ENCODE results near the gene LMOD3. TPM values are rescaled to one million over a fixed set of nuclear protein-coding genes. Genes with fewer than 3 reads are reported as not detected.

Gene LMOD3
- total and polyA plus RNA-seq, 9 of the 15 experiments (the other 6 are each of a cell fraction or from before 2014, with no cell fraction given): 0.03 TPM; not detected in 8

DNA sequence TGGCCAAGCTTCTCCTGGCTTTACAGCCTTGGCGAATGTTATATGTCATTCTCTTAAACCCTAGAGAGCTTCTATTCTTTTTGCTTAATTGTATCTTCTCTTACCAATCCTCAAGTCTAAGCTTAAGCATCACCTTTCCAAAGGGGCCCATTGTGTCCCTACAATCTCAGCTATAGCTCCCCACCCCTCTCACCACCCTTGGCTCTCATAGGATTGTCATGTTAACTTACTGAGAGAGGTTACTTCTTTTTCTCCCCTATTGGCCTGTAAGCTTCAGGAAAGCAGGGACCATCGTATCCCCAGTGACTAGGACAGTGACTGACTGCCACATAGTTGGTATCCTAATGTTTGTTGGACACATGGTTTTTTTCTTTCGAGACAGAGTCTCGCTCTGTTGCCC lies 43.3 kb upstream of the LMOD3 start:
- Histone ChIP-seq H3K4me3 (no peak overlapping the region), H3K9ac (ENCODE audit: insufficient read depth in 1 of 2, low read depth in 2 of 2, low read length in 2 of 2) (no peak overlapping the region), H3K79me2 (ENCODE audit: control insufficient read depth, insufficient read depth, low read length) (no peaks in the 10 kb centered on the region), H3K27ac (ENCODE audit: extremely low read depth, low read depth, low read length) (no peak overlapping the region), H3K36me3 (ENCODE audit: control insufficient read depth, insufficient read depth, low read length) (no peaks in the 10 kb centered on the region), H3K9me1 (ENCODE audit: control insufficient read depth, insufficient read depth, low read length) (no peaks in the 10 kb centered on the region), H2AFZ (ENCODE audit: low read depth, low read length) (no peak overlapping the region), H4K20me1 (replicated peaks; ENCODE audit: control insufficient read depth, insufficient read depth, low read length) (no peaks in the 10 kb centered on the region), H3K4me1 (replicated peaks in 1 of 2; ENCODE audit: control insufficient read depth in 2 of 2, insufficient read depth in 2 of 2, low read length in 2 of 2) (no peaks in the 10 kb centered on the region), H3K4me2 (ENCODE audit: insufficient read depth, low read length) (no peak overlapping the region), H3K9me3 (replicated peaks; ENCODE audit: control insufficient read depth, insufficient read depth, low read depth, low read length) (no peaks in the 10 kb centered on the region), H3K27me3 (ENCODE audit: control insufficient read depth in 2 of 2, insufficient read depth in 2 of 2, low read length in 2 of 2) (no peaks in the 10 kb centered on the region; a peak in 1 of 5 replicates)
- no peak for TF ChIP-seq ILK (tag; IDR thresholded peaks at IDR 0.05; ENCODE audit: borderline replicate concordance, low read depth)
- TF ChIP-seq HDAC8 (tag; IDR thresholded peaks at IDR 0.05): no peak
- no peak for TF ChIP-seq ZNF280A (IDR thresholded peaks at IDR 0.05; ENCODE audit: low read depth, partially characterized antibody)
- no peak for ATAC-seq
- POLR2A ChIA-PET: interaction anchor here (1.0 kb wide), 1 partner anchor 8 kb away, joined by 3 read pairs; no protein-coding TSS in a partner anchor
- intact Hi-C loops (cut with micrococcal nuclease) (no loop called here), in situ Hi-C loops (cut with MboI) (loop anchor here (10.0 to 25.0 kb wide), 3 partner anchors 259 to 772 kb away; no protein-coding TSS in a partner anchor)
- no TSS peak for BruUV-seq (replicated peaks)
- FAIRE-seq: no peak
- WGBS (ENCODE audit: insufficient coverage, low coverage, missing lambda C conversion rate): 2% methylated on average over 4 of the region's 4 CpGs
- no peak for DNase-seq (ENCODE audit: extremely low read depth in 1 of 4, low spot score in 3 of 4)
- CTCF ChIA-PET (ENCODE audit: low intra/inter-chr PET ratio): no interaction called here

DNA sequence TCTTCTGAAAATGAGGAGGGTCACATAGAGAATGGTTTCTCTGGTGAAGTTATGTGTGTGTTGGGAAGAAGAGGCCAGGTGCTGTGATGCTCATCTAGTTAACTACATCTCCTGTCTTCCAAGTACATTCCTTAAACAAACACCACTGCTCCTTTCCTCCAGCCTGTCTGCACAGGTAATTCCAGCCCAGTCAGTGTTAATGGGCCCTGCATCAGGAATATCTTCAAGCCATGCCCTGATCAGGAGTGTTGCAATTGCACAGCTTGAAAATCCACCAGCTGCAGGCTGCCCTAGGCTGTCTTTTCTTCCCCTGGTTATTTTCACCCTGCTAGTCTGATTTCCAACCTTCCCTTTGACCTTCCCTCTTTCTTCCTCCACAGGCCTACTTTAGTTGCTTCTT lies 41.9 kb upstream of the LMOD3 start:
- no peak for DNase-seq (ENCODE audit: extremely low read depth in 1 of 4, low spot score in 3 of 4)
- Histone ChIP-seq H3K27ac (ENCODE audit: extremely low read depth, low read depth, low read length) (no peak overlapping the region), H2AFZ (ENCODE audit: low read depth, low read length) (no peak overlapping the region), H3K9me3 (replicated peaks; ENCODE audit: control insufficient read depth, insufficient read depth, low read depth, low read length) (no peaks in the 10 kb centered on the region), H3K9ac (ENCODE audit: insufficient read depth in 1 of 2, low read depth in 2 of 2, low read length in 2 of 2) (no peak overlapping the region), H3K9me1 (ENCODE audit: control insufficient read depth, insufficient read depth, low read length) (no peaks in the 10 kb centered on the region), H3K36me3 (ENCODE audit: control insufficient read depth, insufficient read depth, low read length) (no peaks in the 10 kb centered on the region), H3K4me2 (ENCODE audit: insufficient read depth, low read length) (no peak overlapping the region), H3K27me3 (ENCODE audit: control insufficient read depth in 2 of 2, insufficient read depth in 2 of 2, low read length in 2 of 2) (no peaks in the 10 kb centered on the region; a peak in 1 of 5 replicates), H3K4me3 (no peak overlapping the region), H3K4me1 (replicated peaks in 1 of 2; ENCODE audit: control insufficient read depth in 2 of 2, insufficient read depth in 2 of 2, low read length in 2 of 2) (no peaks in the 10 kb centered on the region), H4K20me1 (replicated peaks; ENCODE audit: control insufficient read depth, insufficient read depth, low read length) (no peaks in the 10 kb centered on the region), H3K79me2 (ENCODE audit: control insufficient read depth, insufficient read depth, low read length) (no peaks in the 10 kb centered on the region)
- no TSS peak for BruUV-seq (replicated peaks)
- no peak for FAIRE-seq
- no peak for ATAC-seq
- in situ Hi-C loops (cut with MboI) (loop anchor here (10.0 to 25.0 kb wide), 3 partner anchors 261 to 773 kb away; no protein-coding TSS in a partner anchor), intact Hi-C loops (cut with micrococcal nuclease) (loop anchor here (5.0 kb wide), 1 partner anchor 263 kb away; no protein-coding TSS in a partner anchor)
- no peak for TF ChIP-seq ARNT (IDR thresholded peaks at IDR 0.05)
- no peak for TF ChIP-seq GABPA (tag; conservative IDR thresholded peaks at IDR 0.05; ENCODE audit: low read depth)
- no peak for TF ChIP-seq SRSF1 (IDR thresholded peaks at IDR 0.05; ENCODE audit: low read depth, low read length)
- no peak for TF ChIP-seq THRAP3 (IDR thresholded peaks at IDR 0.05; ENCODE audit: borderline replicate concordance)
- no peak for TF ChIP-seq ZNF3 (CRISPR knock-in tag; IDR thresholded peaks at IDR 0.05)
- TF ChIP-seq ZNF445 (CRISPR knock-in tag; IDR thresholded peaks at IDR 0.05; ENCODE audit: low read depth): no peak
- TF ChIP-seq ZBTB17 (CRISPR knock-in tag; IDR thresholded peaks at IDR 0.05): no peak
- no peak for TF ChIP-seq POLR3A (IDR thresholded peaks at IDR 0.05; ENCODE audit: borderline replicate concordance, extremely low read depth, insufficient read depth, insufficient read length)
- no peak for TF ChIP-seq RBM14 (IDR thresholded peaks at IDR 0.05; ENCODE audit: borderline replicate concordance, insufficient read depth, low read depth, low read length)
- TF ChIP-seq KLF1 (tag; IDR thresholded peaks at IDR 0.05): no peak
- no peak for TF ChIP-seq EGR1 (conservative IDR thresholded peaks at IDR 0.05)
- TF ChIP-seq KDM1A (IDR thresholded peaks at IDR 0.05): no peak
- TF ChIP-seq CBX1 (IDR thresholded peaks at IDR 0.05; ENCODE audit: low read depth): no peak
- no peak for TF ChIP-seq ZSCAN32 (CRISPR knock-in tag; IDR thresholded peaks at IDR 0.05)
- POLR2A ChIA-PET: no interaction called here
- CTCF ChIA-PET (ENCODE audit: low intra/inter-chr PET ratio): no interaction called here

All from K562 (cell line).